ENCODE data around the gene BPIFB6. TPM values are rescaled to one million over a fixed set of nuclear protein-coding genes. Genes with fewer than 3 reads are reported as not detected.

Gene BPIFB6
- total RNA-seq, 1 donor from 2014 or later, result not detected

DNA sequence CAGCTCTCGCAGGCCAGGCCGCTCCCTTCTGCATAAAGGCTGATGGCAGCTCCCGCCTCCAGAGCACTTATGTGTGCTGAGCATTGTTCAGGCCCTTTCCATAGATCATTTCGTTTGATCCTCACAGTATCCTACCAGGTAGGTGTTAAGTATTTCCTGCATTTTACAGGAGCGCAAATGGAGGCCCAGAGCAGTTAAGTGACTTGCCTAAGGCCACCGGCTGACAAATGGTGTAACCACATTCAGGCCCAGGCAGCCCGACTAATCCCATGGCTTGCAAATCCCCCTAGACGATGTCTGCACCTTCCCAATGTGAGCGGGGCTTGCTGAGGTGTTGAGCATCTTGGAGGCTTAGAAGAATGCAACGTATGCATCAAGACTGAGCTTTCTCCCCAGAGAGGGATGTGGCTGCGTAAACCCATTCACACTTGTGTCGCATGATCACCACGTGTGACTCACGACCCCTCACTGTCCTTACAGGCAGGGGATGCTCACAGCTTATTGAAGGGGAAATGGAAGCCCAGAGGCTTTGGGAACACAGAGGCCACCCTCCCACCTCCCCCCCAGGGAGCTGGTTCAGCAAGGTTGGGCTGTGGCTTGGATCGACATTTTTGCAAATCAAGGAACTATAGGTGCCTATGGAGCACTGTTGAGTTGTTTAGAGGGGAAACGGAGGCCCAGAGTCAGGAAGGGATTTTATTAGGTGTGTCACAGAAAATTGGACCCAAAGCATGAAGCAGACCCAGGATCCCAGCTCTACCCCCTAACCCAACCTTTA is 16.9 kb upstream of the BPIFB6 start:
- no peaks in the 10 kb centered on the region for H3K9me3 Mint-ChIP-seq (ENCODE audit: unreplicated experiment)
- peaks cover 5% of the 10 kb centered on the region for H3K27me3 Mint-ChIP-seq (ENCODE audit: unreplicated experiment)

DNA sequence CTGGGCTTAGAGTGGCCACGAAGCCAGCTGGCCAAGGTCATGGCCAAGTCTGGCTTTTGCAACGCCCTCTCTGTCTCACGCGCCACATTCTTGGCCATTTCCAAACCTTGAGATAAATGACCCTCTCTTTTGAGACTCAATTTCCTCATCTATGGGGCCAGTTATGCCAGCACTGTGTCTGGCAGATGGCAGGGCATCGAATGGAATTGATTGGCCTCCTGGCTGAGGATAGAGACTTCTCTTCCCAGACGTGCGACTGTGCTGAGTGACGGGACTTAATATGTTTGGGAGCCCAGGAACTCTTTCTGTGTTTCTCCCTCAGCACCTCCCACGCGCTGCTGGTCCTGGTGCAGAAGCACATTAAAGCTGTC is 16.3 kb upstream of the BPIFB6 start:
- Mint-ChIP-seq H3K4me3 (ENCODE audit: unreplicated experiment) (no peak overlapping the region), H3K4me1 (ENCODE audit: unreplicated experiment) (no peaks in the 10 kb centered on the region), H3K27me3 (ENCODE audit: unreplicated experiment) (peaks cover 5% of the 10 kb centered on the region), H3K9me3 (ENCODE audit: unreplicated experiment) (no peaks in the 10 kb centered on the region), H3K27ac (ENCODE audit: unreplicated experiment) (no peak overlapping the region), H3K36me3 (ENCODE audit: low read depth, unreplicated experiment) (no peaks in the 10 kb centered on the region)
- DNase-seq (ENCODE audit: low spot score), result no peak
- TF ChIP-seq, protein P1, sequence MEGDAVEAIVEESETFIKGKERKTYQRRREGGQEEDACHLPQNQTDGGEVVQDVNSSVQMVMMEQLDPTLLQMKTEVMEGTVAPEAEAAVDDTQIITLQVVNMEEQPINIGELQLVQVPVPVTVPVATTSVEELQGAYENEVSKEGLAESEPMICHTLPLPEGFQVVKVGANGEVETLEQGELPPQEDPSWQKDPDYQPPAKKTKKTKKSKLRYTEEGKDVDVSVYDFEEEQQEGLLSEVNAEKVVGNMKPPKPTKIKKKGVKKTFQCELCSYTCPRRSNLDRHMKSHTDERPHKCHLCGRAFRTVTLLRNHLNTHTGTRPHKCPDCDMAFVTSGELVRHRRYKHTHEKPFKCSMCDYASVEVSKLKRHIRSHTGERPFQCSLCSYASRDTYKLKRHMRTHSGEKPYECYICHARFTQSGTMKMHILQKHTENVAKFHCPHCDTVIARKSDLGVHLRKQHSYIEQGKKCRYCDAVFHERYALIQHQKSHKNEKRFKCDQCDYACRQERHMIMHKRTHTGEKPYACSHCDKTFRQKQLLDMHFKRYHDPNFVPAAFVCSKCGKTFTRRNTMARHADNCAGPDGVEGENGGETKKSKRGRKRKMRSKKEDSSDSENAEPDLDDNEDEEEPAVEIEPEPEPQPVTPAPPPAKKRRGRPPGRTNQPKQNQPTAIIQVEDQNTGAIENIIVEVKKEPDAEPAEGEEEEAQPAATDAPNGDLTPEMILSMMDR (IDR thresholded peaks at IDR 0.05; ENCODE audit: unreplicated experiment), result no peak

More for the DNA sequence above, 16.9 kb upstream of the BPIFB6 start:
- Mint-ChIP-seq H3K4me1 (ENCODE audit: unreplicated experiment) (no peaks in the 10 kb centered on the region), H3K36me3 (ENCODE audit: low read depth, unreplicated experiment) (no peaks in the 10 kb centered on the region), H3K27ac (ENCODE audit: unreplicated experiment) (no peak overlapping the region), H3K4me3 (ENCODE audit: unreplicated experiment) (no peak overlapping the region)
- TF ChIP-seq, protein P1 (IDR thresholded peaks at IDR 0.05; ENCODE audit: unreplicated experiment), result no peak
- DNase-seq (ENCODE audit: low spot score), result no peak

DNA sequence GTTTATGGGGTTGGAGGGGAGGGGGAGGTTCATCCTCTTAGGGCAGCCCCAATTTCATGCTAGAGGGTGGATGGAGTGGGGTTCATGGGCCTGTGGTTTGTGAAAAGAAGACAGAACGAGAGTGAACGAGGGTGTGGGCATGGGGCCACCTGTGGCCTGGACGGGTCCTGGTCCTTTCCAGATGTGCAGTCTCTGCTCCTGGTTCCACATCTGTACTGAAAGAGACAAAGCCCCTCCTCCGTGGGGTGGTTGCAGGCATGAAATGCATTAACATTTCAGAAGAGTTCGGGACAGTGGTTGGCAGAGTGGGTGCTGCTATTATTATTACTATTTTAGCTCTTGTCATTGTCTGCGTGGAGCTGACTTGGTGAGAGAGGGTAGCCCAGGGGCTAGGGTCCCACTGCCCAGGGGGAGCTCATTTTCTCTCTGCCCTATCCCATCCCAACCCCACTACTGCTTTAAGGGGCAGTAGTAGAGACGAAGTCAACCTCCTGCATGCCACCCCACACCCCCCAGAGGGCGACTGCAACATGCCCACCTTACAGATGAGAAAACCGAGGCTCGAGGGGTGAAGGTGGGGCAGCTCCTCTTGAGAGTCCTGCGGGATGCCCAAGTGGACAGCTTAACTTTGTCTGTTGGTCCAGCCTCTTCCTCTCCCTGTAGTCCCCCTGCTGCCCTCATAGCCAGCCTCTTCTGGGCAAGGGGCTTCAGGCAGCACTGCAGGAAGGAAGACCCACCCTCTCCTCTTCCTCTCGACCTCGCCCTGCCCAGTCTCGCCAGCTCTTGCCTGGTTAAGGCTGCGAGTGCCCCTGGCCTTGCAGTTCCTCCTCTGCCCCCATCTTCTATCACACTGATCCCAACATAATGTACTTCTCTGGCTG is 15.5 kb upstream of the BPIFB6 start:
- H3K4me3 Mint-ChIP-seq (ENCODE audit: unreplicated experiment), result no peak overlapping the region
- no peaks in the 10 kb centered on the region for H3K9me3 Mint-ChIP-seq (ENCODE audit: unreplicated experiment)
- H3K27me3 Mint-ChIP-seq (ENCODE audit: unreplicated experiment), result peaks cover 5% of the 10 kb centered on the region
- no peak overlapping the region for H3K27ac Mint-ChIP-seq (ENCODE audit: unreplicated experiment)
- no peak for DNase-seq (ENCODE audit: low spot score)
- TF ChIP-seq, protein P1 (IDR thresholded peaks at IDR 0.05; ENCODE audit: unreplicated experiment), result no peak
- H3K4me1 Mint-ChIP-seq (ENCODE audit: unreplicated experiment), result no peaks in the 10 kb centered on the region
- no peaks in the 10 kb centered on the region for H3K36me3 Mint-ChIP-seq (ENCODE audit: low read depth, unreplicated experiment)

DNA sequence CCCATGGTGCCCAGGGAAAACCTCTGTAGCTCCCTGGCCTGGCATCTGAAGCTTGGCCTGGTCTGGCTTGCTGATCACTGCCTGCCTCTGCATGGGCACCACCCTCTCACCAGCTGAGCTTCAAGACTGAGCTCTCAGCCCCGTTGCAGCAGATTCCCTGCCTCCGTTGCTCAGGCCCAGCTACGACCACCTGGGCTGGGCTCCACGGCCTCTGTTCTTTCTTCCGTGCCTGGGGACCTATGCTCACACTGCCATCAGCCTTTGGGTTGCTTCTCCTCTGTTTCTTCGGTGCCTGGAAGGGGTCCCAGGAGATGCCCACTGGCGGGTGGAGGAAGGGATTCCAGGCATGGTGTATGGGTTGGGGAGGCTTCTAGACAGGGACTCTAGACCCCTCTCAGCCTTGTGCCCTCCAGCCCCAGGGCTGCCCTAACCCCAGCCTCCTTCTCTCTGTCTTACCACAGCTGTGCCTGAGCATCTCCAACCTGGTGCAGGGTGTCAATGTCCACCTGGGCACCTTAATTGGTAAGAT is 14.8 kb upstream of the BPIFB6 start:
- H3K27me3 Mint-ChIP-seq (ENCODE audit: unreplicated experiment), result peaks cover 5% of the 10 kb centered on the region
- TF ChIP-seq, protein P1 (IDR thresholded peaks at IDR 0.05; ENCODE audit: unreplicated experiment), result no peak
- no peak overlapping the region for H3K4me3 Mint-ChIP-seq (ENCODE audit: unreplicated experiment)
- no peak overlapping the region for H3K27ac Mint-ChIP-seq (ENCODE audit: unreplicated experiment)
- H3K4me1 Mint-ChIP-seq (ENCODE audit: unreplicated experiment), result no peaks in the 10 kb centered on the region
- no peaks in the 10 kb centered on the region for H3K36me3 Mint-ChIP-seq (ENCODE audit: low read depth, unreplicated experiment)
- no peak for DNase-seq (ENCODE audit: low spot score)
- no peaks in the 10 kb centered on the region for H3K9me3 Mint-ChIP-seq (ENCODE audit: unreplicated experiment)
